IMR-90 (cell line): ENCODE results near the gene CLDN14. TPM values are rescaled to one million over a fixed set of nuclear protein-coding genes. Genes with fewer than 3 reads are reported as not detected.

Source experiments
- ATAC-seq: fragments of 200-7000 bp; cut with Tn5 transposase; 2 replicates; pipeline ENCODE4 v1.9.1; 2020; ENCODE audit warnings: low read depth, mild to moderate bottlenecking, moderate library complexity
- BruUV-seq: library from RNA; stranded (reverse); fragments of 400-500 nt; replicated peaks from 2 replicates; lab custom pipeline; 2021; lab: Mats Ljungman, UMichigan
- CTCF ChIA-PET: fragments of 300-600 bp; formaldehyde crosslinking; extraction: SDS; loops from one replicate; lab custom pipeline; 2021; ENCODE audit warnings: antibody characterized with exemption; lab: Yijun Ruan, JAX
- POLR2A ChIA-PET: fragments of 300-600 bp; sonication (Branson Sonifier 250); formaldehyde crosslinking; loops from one replicate; lab custom pipeline; 2022; ENCODE audit warnings: antibody characterized with exemption; ENCODE audit not compliant: unreplicated experiment; lab: Charles Lee
- DNase-seq: peaks from one replicate; pipeline ENCODE4 v3.0.0; 2013
- H2AFZ ChIP-seq: replicated peaks from 2 replicates; pipeline ENCODE3; 2013; ENCODE audit warnings: low read length, mild to moderate bottlenecking; ENCODE audit not compliant: poor library complexity
- H2AK5ac ChIP-seq: 2 replicates; pipeline ENCODE4 v1.6.1; 2013; ENCODE audit warnings: low read depth, low read length, inconsistent platforms
- H2AK9ac ChIP-seq: replicated peaks from 2 replicates; pipeline ENCODE3; 2013; ENCODE audit warnings: mild to moderate bottlenecking, low read depth, low read length, moderate library complexity; ENCODE audit not compliant: poor library complexity
- H2BK120ac ChIP-seq: 2 replicates; pipeline ENCODE4 v1.6.1; 2013; ENCODE audit warnings: low read depth, low read length, inconsistent platforms
- H2BK15ac ChIP-seq: 3 replicates; pipeline ENCODE4 v1.6.1; 2013; ENCODE audit warnings: low read depth, low read length, inconsistent platforms
- H2BK20ac ChIP-seq: 2 replicates; pipeline ENCODE4 v1.6.1; 2013; ENCODE audit warnings: low read depth, mild to moderate bottlenecking, inconsistent platforms, low read length, moderate library complexity
- H2BK5ac ChIP-seq: 2 replicates; pipeline ENCODE4 v1.6.1; 2013; ENCODE audit warnings: mild to moderate bottlenecking, low read depth, low read length, inconsistent platforms; ENCODE audit not compliant: poor library complexity, severe bottlenecking
- H3K14ac ChIP-seq: replicated peaks from 2 replicates; pipeline ENCODE4 v1.6.1; 2013; ENCODE audit warnings: low read depth, low read length, inconsistent platforms
- H3K18ac ChIP-seq: 2 replicates; pipeline ENCODE4 v1.6.1; 2013; ENCODE audit warnings: low read depth, low read length, control low read depth
- H3K23ac ChIP-seq: 2 replicates; pipeline ENCODE4 v1.6.1; 2013; ENCODE audit warnings: low read depth, low read length, inconsistent platforms
- H3K27ac ChIP-seq: 2 replicates; pipeline ENCODE4 v1.5.1; 2013; ENCODE audit warnings: mild to moderate bottlenecking, control low read depth, low read length; ENCODE audit not compliant: insufficient read depth
- H3K27me3 ChIP-seq: 2 replicates; pipeline ENCODE4 v1.6.1; 2013; ENCODE audit warnings: low read length; ENCODE audit not compliant: control insufficient read depth, insufficient read depth
- H3K36me3 ChIP-seq: 2 replicates; pipeline ENCODE4 v1.6.1; 2013; ENCODE audit warnings: low read length, mixed read lengths; ENCODE audit not compliant: control insufficient read depth, insufficient read depth
- H3K4ac ChIP-seq: 2 replicates; pipeline ENCODE4 v1.6.1; 2013; ENCODE audit warnings: low read depth, low read length, inconsistent platforms
- H3K4me1 ChIP-seq: 2 replicates; pipeline ENCODE4 v1.6.1; 2013; ENCODE audit warnings: low read length, mixed read lengths; ENCODE audit not compliant: control insufficient read depth, insufficient read depth
- H3K4me2 ChIP-seq: 2 replicates; pipeline ENCODE4 v1.6.1; 2013; ENCODE audit warnings: low read depth, mild to moderate bottlenecking, control low read depth, low read length, moderate library complexity
- H3K4me3 ChIP-seq: 2 replicates; pipeline ENCODE4 v1.5.1; 2013; ENCODE audit warnings: low read depth, mild to moderate bottlenecking, control low read depth, low read length, moderate library complexity; ENCODE audit not compliant: insufficient read depth
- H3K56ac ChIP-seq: 2 replicates; pipeline ENCODE4 v1.6.1; 2013; ENCODE audit warnings: low read length, inconsistent platforms; ENCODE audit not compliant: insufficient read depth; ENCODE audit errors: extremely low read depth
- H3K79me1 ChIP-seq, 2 experiments: 2 replicates each; pipeline ENCODE4 v1.6.1; 2013; ENCODE audit warnings: low read length in 2 of 2, inconsistent platforms in 1 of 2, low read depth in 1 of 2
- H3K9ac ChIP-seq: 2 replicates; pipeline ENCODE4 v1.6.1; 2013; ENCODE audit warnings: low read depth, low read length, control low read depth
- H3K9me1 ChIP-seq: 2 replicates; pipeline ENCODE4 v1.6.1; 2013; ENCODE audit warnings: low read length, inconsistent platforms; ENCODE audit not compliant: insufficient read depth
- H3K9me3 ChIP-seq: 2 replicates; pipeline ENCODE4 v1.6.1; 2013; ENCODE audit warnings: low read length; ENCODE audit not compliant: control insufficient read depth, insufficient read depth
- H4K20me1 ChIP-seq: 2 replicates; pipeline ENCODE4 v1.6.1; 2013; ENCODE audit warnings: low read length, inconsistent platforms; ENCODE audit not compliant: insufficient read depth
- H4K5ac ChIP-seq: 2 replicates; pipeline ENCODE4 v1.6.1; 2013; ENCODE audit warnings: mild to moderate bottlenecking, low read depth, low read length, control low read depth
- H4K8ac ChIP-seq, 2 experiments: 2 replicates each; pipeline ENCODE4 v1.6.1; 2013; ENCODE audit warnings: low read depth in 2 of 2, low read length in 2 of 2, control low read depth in 1 of 2, inconsistent platforms in 1 of 2
- H4K91ac ChIP-seq: 2 replicates; pipeline ENCODE4 v1.6.1; 2013; ENCODE audit warnings: low read depth, low read length, inconsistent platforms; ENCODE audit not compliant: insufficient read depth
- BHLHE40 ChIP-seq: fragments of 150-350 bp; IDR thresholded peaks from 2 replicates; pipeline ENCODE4 v1.6.1; 2016; ENCODE audit warnings: mild to moderate bottlenecking, low read depth, low read length
- FOS ChIP-seq: fragments of 150-350 bp; IDR thresholded peaks from 2 replicates; pipeline ENCODE4 v1.6.1; 2016; ENCODE audit warnings: low read depth, low read length
- NFE2L2 ChIP-seq: fragments of 150-350 bp; IDR thresholded peaks from 2 replicates; pipeline ENCODE4 v1.6.1; 2016; ENCODE audit warnings: low read depth, mild to moderate bottlenecking, low read length
- WGBS, 2 experiments: methylation state at CpG; one replicate each; pipeline versions ENCODE4 v1.1.5 to v1.1.7; 2013; ENCODE audit warnings: missing lambda C conversion rate in 2 of 2; ENCODE audit not compliant: insufficient read length in 1 of 2; ENCODE audit errors: extremely low coverage in 2 of 2; 5-methylcytosine and 5-hydroxymethylcytosine counted together
- dilution Hi-C: fragments of 300-500 bp; cut with HindIII; formaldehyde crosslinking; loops from one replicate; pipeline ENCODE4 v1.14.3; 2018; ENCODE audit warnings: low sequenced_read_pairs; ENCODE audit not compliant: unreplicated experiment
- in situ Hi-C: fragments of 300-500 bp; cut with MboI; formaldehyde crosslinking; loops from 3 replicates; pipeline ENCODE4 v1.14.3; 2019; ENCODE audit warnings: low sequenced_read_pairs, inconsistent platforms, mixed read lengths
- intact Hi-C: fragments of 100-400 bp; cut with micrococcal nuclease; formaldehyde crosslinking; loops from 2 replicates; pipeline ENCODE4 v1.10.0; 2022
- polyA plus RNA-seq, 3 experiments: library from polyadenylated mRNA; depleted of rRNA; stranded (reverse); fragments of >200 nt; gene quantifications; 2 replicates each; pipeline ENCODE4 v1.2.3, GENCODE V29; 2012; ENCODE audit warnings: low replicate concordance in 1 of 3
- total RNA-seq: library from RNA; depleted of rRNA; stranded (reverse); fragments of >200 nt; gene quantifications from 2 replicates; pipeline ENCODE4 v1.2.3, GENCODE V29; 2012

The CLDN14 gene
- total and polyA plus RNA-seq, 2 of the 4 experiments (the other 2 are of a cell fraction) = not detected

DNA sequence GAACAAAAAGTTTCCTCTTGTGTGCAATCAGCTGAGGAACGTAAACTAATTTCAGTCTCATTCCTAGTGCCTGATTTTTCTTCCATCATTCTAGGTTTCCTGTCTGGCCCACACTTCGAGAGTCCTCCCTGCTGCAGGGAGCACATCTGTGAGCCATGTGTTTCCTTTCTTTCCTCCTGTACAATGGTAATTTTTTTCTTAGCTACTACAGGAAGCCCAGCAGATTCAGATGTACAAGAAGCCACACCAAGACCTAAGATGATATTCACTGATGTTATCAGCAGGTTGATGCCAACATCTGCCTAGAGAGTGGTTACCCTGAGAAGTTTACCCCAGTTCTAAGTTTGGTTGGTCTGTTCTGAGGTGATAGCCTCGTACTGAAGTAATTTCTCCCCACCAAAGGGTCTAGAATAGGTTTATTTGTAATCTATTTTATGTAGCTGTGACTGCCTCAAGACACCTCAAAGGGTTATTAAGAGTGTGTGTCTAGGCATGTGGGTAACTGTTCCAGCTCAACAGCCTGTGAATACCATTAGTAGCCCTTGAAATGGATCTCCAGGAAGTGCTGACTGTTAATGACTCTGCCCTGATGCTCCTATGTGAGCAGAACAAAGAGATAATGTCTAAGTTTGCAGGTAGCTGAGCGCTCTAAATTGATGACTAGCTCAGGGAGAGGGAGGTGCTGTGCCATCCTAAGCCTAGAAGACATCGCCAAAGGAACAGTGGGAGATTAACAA is 31.7 kb upstream of the CLDN14 start:
- Histone ChIP-seq H3K9me1 (no peaks in the 10 kb centered on the region), H4K91ac (no peak overlapping the region), H2AK9ac (no peak overlapping the region), H2BK5ac (no peak overlapping the region), H2BK20ac (no peak overlapping the region), H3K56ac (no peak overlapping the region), H2AFZ (no peak overlapping the region), H3K4me1 (no peaks in the 10 kb centered on the region), H3K27ac (no peak overlapping the region), H3K14ac (no peak overlapping the region), H3K27me3 (peaks cover 40% of the 10 kb centered on the region), H2BK120ac (no peak overlapping the region), H3K4ac (no peak overlapping the region), H3K9ac (no peak overlapping the region), H3K4me2 (no peak overlapping the region), H3K18ac (no peak overlapping the region), H3K79me1 (no peaks in the 10 kb centered on the region), H3K9me3 (no peaks in the 10 kb centered on the region; the same call in 1 of the 2 replicates), H2BK15ac (no peak overlapping the region), H3K4me3 (no peak overlapping the region), H2AK5ac (no peak overlapping the region), H4K5ac (no peak overlapping the region), H4K20me1 (no peaks in the 10 kb centered on the region), H4K8ac (no peak overlapping the region), H3K23ac (no peak overlapping the region), H3K36me3 (no peaks in the 10 kb centered on the region)
- TF ChIP-seq FOS (no peak), BHLHE40 (no peak), NFE2L2 (no peak)
- CTCF ChIA-PET = no interaction called here
- 83% methylated on average over 1 of the region's 5 CpGs; no CpG with 5 or more reads in 1 of the 2 experiments for WGBS, 2 experiments
- in situ Hi-C loops = no loop called here
- dilution Hi-C loops = no loop called here
- BruUV-seq = no TSS peak
- ATAC-seq = no peak
- DNase-seq = peak; percentile 11
- POLR2A ChIA-PET = no interaction called here
- intact Hi-C loops = no loop called here
